Endothelial cell (in vitro differentiated cells): Measurements from ENCODE around the gene SERGEF. TPM values are rescaled to one million over a fixed set of nuclear protein-coding genes. Genes with fewer than 3 reads are reported as not detected.

Experiments
- DNase-seq: peaks from one replicate; pipeline ENCODE4 v3.0.0; 2021; ENCODE audit warnings: low spot score
- H3K27ac Mint-ChIP-seq: one replicate; pipeline ENCODE4 v1.8.0; 2021; ENCODE audit warnings: mixed read lengths, inconsistent platforms; ENCODE audit not compliant: unreplicated experiment
- H3K27me3 Mint-ChIP-seq: one replicate; pipeline ENCODE4 v1.8.0; 2021; ENCODE audit warnings: mild to moderate bottlenecking, moderate library complexity, mixed read lengths, inconsistent platforms; ENCODE audit not compliant: unreplicated experiment
- H3K36me3 Mint-ChIP-seq: one replicate; pipeline ENCODE4 v1.8.0; 2021; ENCODE audit warnings: mild to moderate bottlenecking, low read depth, mixed read lengths, inconsistent platforms; ENCODE audit not compliant: unreplicated experiment
- H3K4me1 Mint-ChIP-seq: one replicate; pipeline ENCODE4 v1.8.0; 2021; ENCODE audit warnings: mild to moderate bottlenecking, mixed read lengths, inconsistent platforms; ENCODE audit not compliant: unreplicated experiment
- H3K4me3 Mint-ChIP-seq: one replicate; pipeline ENCODE4 v1.8.0; 2021; ENCODE audit warnings: mild to moderate bottlenecking, mixed read lengths, inconsistent platforms; ENCODE audit not compliant: unreplicated experiment
- H3K9me3 Mint-ChIP-seq: one replicate; pipeline ENCODE4 v1.8.0; 2021; ENCODE audit warnings: mixed read lengths, inconsistent platforms; ENCODE audit not compliant: unreplicated experiment
- CTCF ChIP-seq: fragments of 200-600 bp; sonication (generic); IDR thresholded peaks from one replicate; pipeline ENCODE4 v1.5.0; 2021; ENCODE audit warnings: antibody characterized with exemption; ENCODE audit not compliant: unreplicated experiment
- total RNA-seq: library from RNA; stranded (reverse); fragmentation: NEBNext Ultra II Directional; extraction: Animal tissue kit (Norgen Biotek cat#: 25700); gene quantifications from one replicate; pipeline ENCODE4 v1.2.1, GENCODE V29; 2021; ENCODE audit not compliant: unreplicated experiment

SERGEF gene
- total RNA-seq, 1 donor from 2014 or later = 19.1 TPM

GRCh38 chr11:17807034-17807433, 205.8 kb downstream of the SERGEF start:
- H3K4me3 Mint-ChIP-seq = no peak overlapping the region
- H3K27me3 Mint-ChIP-seq = peaks cover 7% of the 10 kb centered on the region
- H3K4me1 Mint-ChIP-seq = peaks cover 22% of the 10 kb centered on the region
- no peak for TF ChIP-seq CTCF
- no peaks in the 10 kb centered on the region for H3K36me3 Mint-ChIP-seq
- no peaks in the 10 kb centered on the region for H3K9me3 Mint-ChIP-seq
- no peak for DNase-seq
- H3K27ac Mint-ChIP-seq = no peak overlapping the region

- H3K4me3 Mint-ChIP-seq = no peak overlapping the region
- no peaks in the 10 kb centered on the region for H3K36me3 Mint-ChIP-seq
- H3K4me1 Mint-ChIP-seq = peaks cover 12% of the 10 kb centered on the region
- H3K27me3 Mint-ChIP-seq = peaks cover 7% of the 10 kb centered on the region
- no peaks in the 10 kb centered on the region for H3K9me3 Mint-ChIP-seq
- no peak for TF ChIP-seq CTCF
- H3K27ac Mint-ChIP-seq = no peak overlapping the region
- DNase-seq = no peak
Measured at GRCh38 chr11:17805873-17806272, 207.0 kb downstream of the SERGEF start.

GRCh38 chr11:17805043-17805442, 207.8 kb downstream of the SERGEF start:
- peaks cover 4% of the 10 kb centered on the region for H3K4me1 Mint-ChIP-seq
- DNase-seq = no peak

GRCh38 chr11:17803754-17804334, 209.0 kb downstream of the SERGEF start:
- no peak for DNase-seq
- Mint-ChIP-seq H3K4me3 (no peak overlapping the region), H3K9me3 (no peaks in the 10 kb centered on the region), H3K27ac (no peak overlapping the region), H3K27me3 (peaks cover 3% of the 10 kb centered on the region), H3K4me1 (no peaks in the 10 kb centered on the region), H3K36me3 (no peaks in the 10 kb centered on the region)
- no peak for TF ChIP-seq CTCF

More at GRCh38 chr11:17805043-17805442, 207.8 kb downstream of the SERGEF start:
- Mint-ChIP-seq H3K27me3 (peaks cover 7% of the 10 kb centered on the region), H3K4me3 (no peak overlapping the region), H3K27ac (no peak overlapping the region), H3K36me3 (no peaks in the 10 kb centered on the region), H3K9me3 (no peaks in the 10 kb centered on the region)
- TF ChIP-seq CTCF = no peak

- H3K27me3 Mint-ChIP-seq = peaks cover 3% of the 10 kb centered on the region
- no peaks in the 10 kb centered on the region for H3K36me3 Mint-ChIP-seq
- no peak overlapping the region for H3K27ac Mint-ChIP-seq
- DNase-seq = no peak
- no peak for TF ChIP-seq CTCF
- no peak overlapping the region for H3K4me3 Mint-ChIP-seq
- H3K9me3 Mint-ChIP-seq = no peaks in the 10 kb centered on the region
- no peaks in the 10 kb centered on the region for H3K4me1 Mint-ChIP-seq
Measured at GRCh38 chr11:17802491-17802890, 210.4 kb downstream of the SERGEF start.
